Measurements from ENCODE around the gene UNC93A. TPM values are rescaled to one million over a fixed set of nuclear protein-coding genes. Genes with fewer than 3 reads are reported as not detected.

Gene UNC93A
- total RNA-seq, 1 donor from 2014 or later, result 8.1 TPM

- DNase-seq (ENCODE audit: low spot score, unreplicated experiment), result no peak
- no peaks in the 10 kb centered on the region for H3K27me3 Mint-ChIP-seq
- no peak overlapping the region for H3K27ac Mint-ChIP-seq
- H3K4me1 Mint-ChIP-seq (ENCODE audit: low read depth), result peaks cover 6% of the 10 kb centered on the region
- no peak overlapping the region for H3K4me3 Mint-ChIP-seq (ENCODE audit: low read depth)
- TF ChIP-seq CTCF (IDR thresholded peaks at IDR 0.05; ENCODE audit: unreplicated experiment), result no peak
- peaks cover 12% of the 10 kb centered on the region for H3K36me3 Mint-ChIP-seq (ENCODE audit: insufficient read depth)
- H3K9me3 Mint-ChIP-seq (ENCODE audit: low read depth), result peaks cover 7% of the 10 kb centered on the region
Measured at GRCh38 chr6:167300902-167301777, 10.0 kb downstream of the UNC93A start.

- Mint-ChIP-seq H3K4me1 (ENCODE audit: low read depth) (peaks cover 6% of the 10 kb centered on the region), H3K27me3 (no peaks in the 10 kb centered on the region), H3K4me3 (ENCODE audit: low read depth) (no peak overlapping the region), H3K27ac (peak overlapping the region; percentile 46), H3K36me3 (ENCODE audit: insufficient read depth) (peaks cover 9% of the 10 kb centered on the region), H3K9me3 (ENCODE audit: low read depth) (peaks cover 7% of the 10 kb centered on the region)
- TF ChIP-seq CTCF (IDR thresholded peaks at IDR 0.05; ENCODE audit: unreplicated experiment), result no peak
- DNase-seq (ENCODE audit: low spot score, unreplicated experiment), result no peak
Measured at GRCh38 chr6:167302074-167302473, 11.0 kb downstream of the UNC93A start.

- Mint-ChIP-seq H3K4me1 (ENCODE audit: low read depth) (peaks cover 8% of the 10 kb centered on the region), H3K27ac (no peak overlapping the region), H3K4me3 (ENCODE audit: low read depth) (no peak overlapping the region), H3K27me3 (no peaks in the 10 kb centered on the region), H3K36me3 (ENCODE audit: insufficient read depth) (peaks cover 8% of the 10 kb centered on the region), H3K9me3 (ENCODE audit: low read depth) (peaks cover 8% of the 10 kb centered on the region)
- no peak for DNase-seq (ENCODE audit: low spot score, unreplicated experiment)
- TF ChIP-seq CTCF (IDR thresholded peaks at IDR 0.05; ENCODE audit: unreplicated experiment), result no peak
Measured at GRCh38 chr6:167302796-167303195, 11.7 kb downstream of the UNC93A start.

GRCh38 chr6:167303675-167304625 is 12.8 kb downstream of the UNC93A start:
- H3K36me3 Mint-ChIP-seq (ENCODE audit: insufficient read depth), result peaks cover 3% of the 10 kb centered on the region
- no peak for DNase-seq (ENCODE audit: low spot score, unreplicated experiment)
- H3K27me3 Mint-ChIP-seq, result no peaks in the 10 kb centered on the region
- H3K9me3 Mint-ChIP-seq (ENCODE audit: low read depth), result peaks cover 4% of the 10 kb centered on the region
- H3K4me1 Mint-ChIP-seq (ENCODE audit: low read depth), result peaks cover 12% of the 10 kb centered on the region
- no peak for TF ChIP-seq CTCF (IDR thresholded peaks at IDR 0.05; ENCODE audit: unreplicated experiment)
- no peak overlapping the region for H3K4me3 Mint-ChIP-seq (ENCODE audit: low read depth)
- H3K27ac Mint-ChIP-seq, result no peak overlapping the region

- Mint-ChIP-seq H3K36me3 (ENCODE audit: insufficient read depth) (peaks cover 3% of the 10 kb centered on the region), H3K4me1 (ENCODE audit: low read depth) (peaks cover 20% of the 10 kb centered on the region), H3K4me3 (ENCODE audit: low read depth) (no peak overlapping the region), H3K9me3 (ENCODE audit: low read depth) (peaks cover 4% of the 10 kb centered on the region), H3K27ac (no peak overlapping the region), H3K27me3 (no peaks in the 10 kb centered on the region)
- TF ChIP-seq CTCF (IDR thresholded peaks at IDR 0.05; ENCODE audit: unreplicated experiment), result no peak
- DNase-seq (ENCODE audit: low spot score, unreplicated experiment), result no peak
Measured at GRCh38 chr6:167304912-167305311, 13.8 kb downstream of the UNC93A start.
